SU-DHL-6 (cell line): ENCODE results near the gene SKIDA1.

Source experiments
- EZH2phosphoT487 ChIP-seq: fragments of 200-600 bp; sonication (generic), shearing (Covaris generic); conservative IDR thresholded peaks from 2 replicates; pipeline ENCODE4 v1.6.1; 2018; ENCODE audit warnings: mild to moderate bottlenecking, antibody characterized with exemption, low read length, moderate library complexity, mixed read lengths
- TF ChIP-seq, protein P1 (sequence below): fragments of 200-600 bp; sonication (generic); IDR thresholded peaks from one replicate; pipeline ENCODE4 v1.5.1; 2017; ENCODE audit warnings: antibody characterized with exemption, mild to moderate bottlenecking, low read length, moderate library complexity; ENCODE audit not compliant: insufficient read depth, poor library complexity, severe bottlenecking

DNA sequence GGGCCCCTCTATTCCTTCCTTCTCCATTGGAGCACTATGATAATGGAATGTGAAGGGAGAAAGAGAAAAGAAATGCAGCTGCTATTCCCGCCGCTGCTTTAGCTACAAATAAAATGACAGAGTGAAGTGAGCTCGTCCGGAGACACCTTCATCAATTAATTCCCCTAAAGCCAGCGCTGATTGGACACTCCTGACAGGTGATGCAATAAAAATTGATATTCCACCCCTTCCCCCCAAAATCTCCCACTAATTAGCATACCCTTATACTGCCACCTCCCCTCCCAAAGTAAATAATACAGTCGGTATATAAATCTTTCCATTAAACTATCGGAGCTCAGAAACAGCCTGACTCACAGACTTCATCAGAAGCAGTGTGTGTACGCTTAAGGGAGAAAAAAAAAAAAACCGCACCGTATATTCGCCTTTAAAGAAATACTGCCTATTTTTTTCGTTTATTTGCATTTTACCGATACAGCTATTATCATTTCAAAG, 7.3 kb downstream of the SKIDA1 start:
- TF ChIP-seq EZH2phosphoT487: no peak
- TF ChIP-seq, protein P1, sequence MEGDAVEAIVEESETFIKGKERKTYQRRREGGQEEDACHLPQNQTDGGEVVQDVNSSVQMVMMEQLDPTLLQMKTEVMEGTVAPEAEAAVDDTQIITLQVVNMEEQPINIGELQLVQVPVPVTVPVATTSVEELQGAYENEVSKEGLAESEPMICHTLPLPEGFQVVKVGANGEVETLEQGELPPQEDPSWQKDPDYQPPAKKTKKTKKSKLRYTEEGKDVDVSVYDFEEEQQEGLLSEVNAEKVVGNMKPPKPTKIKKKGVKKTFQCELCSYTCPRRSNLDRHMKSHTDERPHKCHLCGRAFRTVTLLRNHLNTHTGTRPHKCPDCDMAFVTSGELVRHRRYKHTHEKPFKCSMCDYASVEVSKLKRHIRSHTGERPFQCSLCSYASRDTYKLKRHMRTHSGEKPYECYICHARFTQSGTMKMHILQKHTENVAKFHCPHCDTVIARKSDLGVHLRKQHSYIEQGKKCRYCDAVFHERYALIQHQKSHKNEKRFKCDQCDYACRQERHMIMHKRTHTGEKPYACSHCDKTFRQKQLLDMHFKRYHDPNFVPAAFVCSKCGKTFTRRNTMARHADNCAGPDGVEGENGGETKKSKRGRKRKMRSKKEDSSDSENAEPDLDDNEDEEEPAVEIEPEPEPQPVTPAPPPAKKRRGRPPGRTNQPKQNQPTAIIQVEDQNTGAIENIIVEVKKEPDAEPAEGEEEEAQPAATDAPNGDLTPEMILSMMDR: no peak
